SU-DHL-6 (cell line): ENCODE measurements around the gene RUFY4.

Experiments
- CTCF ChIP-seq: fragments of 200-600 bp; sonication (generic); IDR thresholded peaks from one replicate; pipeline ENCODE4 v1.5.1; 2017; ENCODE audit warnings: antibody characterized with exemption, mild to moderate bottlenecking, low read length, moderate library complexity; ENCODE audit not compliant: insufficient read depth, poor library complexity, severe bottlenecking
- EZH2phosphoT487 ChIP-seq: fragments of 200-600 bp; sonication (generic), shearing (Covaris generic); conservative IDR thresholded peaks from 2 replicates; pipeline ENCODE4 v1.6.1; 2018; ENCODE audit warnings: mild to moderate bottlenecking, antibody characterized with exemption, low read length, moderate library complexity, mixed read lengths

- TF ChIP-seq EZH2phosphoT487, result no peak
- TF ChIP-seq CTCF, result no peak
Observed at GRCh38 chr2:218083352-218083676, 14.3 kb downstream of the RUFY4 start.
